Stimulated activated CD4-positive, alpha-beta T cell treated with anti-CD3 and anti-CD28 coated beads, Interleukin-4, amount 100 ng/mL, for 48 hours (primary cell): ENCODE data around the gene TMCO6.
A peak's percentile ranks its signal among the peaks of the same experiment; 100 is the strongest.

Source experiments
- DNase-seq, 2 donors: peaks; one replicate each; pipeline ENCODE4 v3.0.0-alpha.2; 2020; ENCODE audit warnings: low read depth in 2 of 2

The TMCO6 gene

GRCh38 chr5:140672455-140673186, 33.4 kb downstream of the TMCO6 start:
- DNase-seq = no peak

DNA sequence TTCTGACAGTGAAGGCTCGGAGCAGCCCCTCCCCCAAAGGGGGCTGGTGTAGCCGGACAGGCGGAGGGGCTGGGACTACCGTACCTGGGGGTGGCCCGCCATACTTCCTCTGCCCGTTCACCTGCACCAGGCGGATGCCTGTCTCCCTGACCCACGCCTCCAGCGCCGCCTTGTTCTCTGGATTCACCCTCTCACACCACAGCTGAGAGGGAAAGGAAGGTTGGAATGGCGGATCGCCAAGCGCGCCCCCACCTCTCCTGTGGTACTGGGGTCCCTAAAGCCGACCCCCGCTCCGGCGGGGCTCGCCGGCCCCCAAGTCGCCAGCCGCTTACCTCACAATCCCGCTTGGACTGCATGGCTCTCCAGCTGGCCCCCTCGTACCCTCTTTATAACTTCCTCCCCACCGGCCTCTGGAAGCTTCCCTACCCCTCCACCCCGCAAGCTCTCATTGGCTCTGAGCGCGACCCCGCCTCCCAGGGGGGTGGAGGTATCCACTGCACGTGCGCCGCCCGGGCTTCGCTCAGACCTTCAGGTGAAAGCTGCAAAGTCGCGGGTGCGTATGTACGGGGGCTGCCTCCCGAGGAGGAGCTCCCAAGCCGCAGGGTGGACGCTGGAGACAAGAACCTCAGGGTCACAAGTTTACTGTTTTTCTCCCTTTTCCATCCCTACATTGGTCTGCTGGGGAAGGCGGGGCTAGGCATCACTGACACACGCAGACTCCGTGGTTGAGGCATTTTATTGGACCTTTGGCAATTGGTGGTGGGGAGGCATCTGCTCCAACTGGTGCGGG, 34.1 kb downstream of the TMCO6 start, which contains the start of gene DND1:
Gene DND1 (minus strand): TSS at position 390 of the 790 bp plus-strand sequence. CDS start 34 bp downstream, at position 356.
- no peak for DNase-seq

DNA sequence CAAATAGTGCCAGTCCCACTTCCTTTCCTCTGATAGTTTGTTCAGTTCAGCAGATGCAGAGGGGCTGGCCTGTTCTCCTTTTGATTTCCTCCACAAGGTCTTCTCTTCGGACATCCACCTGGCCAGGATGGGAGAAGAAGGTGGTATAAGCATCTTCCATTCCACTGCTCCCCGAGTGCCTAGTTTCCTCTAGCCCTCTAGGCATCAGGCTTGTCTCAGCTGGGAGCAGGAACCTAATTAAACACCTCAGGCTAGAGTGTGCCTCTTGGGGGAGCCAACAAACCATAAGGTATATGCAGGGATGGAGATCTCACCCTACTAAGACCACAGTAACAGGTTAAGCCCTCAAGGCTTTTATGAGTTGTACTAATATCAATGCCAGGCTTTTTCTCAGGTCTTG, 35.0 kb downstream of the TMCO6 start:
- no peak for DNase-seq

GRCh38 chr5:140674629-140675028, 35.4 kb downstream of the TMCO6 start:
- no peak for DNase-seq

GRCh38 chr5:140677947-140678346, 38.7 kb downstream of the TMCO6 start:
- no peak for DNase-seq

DNA sequence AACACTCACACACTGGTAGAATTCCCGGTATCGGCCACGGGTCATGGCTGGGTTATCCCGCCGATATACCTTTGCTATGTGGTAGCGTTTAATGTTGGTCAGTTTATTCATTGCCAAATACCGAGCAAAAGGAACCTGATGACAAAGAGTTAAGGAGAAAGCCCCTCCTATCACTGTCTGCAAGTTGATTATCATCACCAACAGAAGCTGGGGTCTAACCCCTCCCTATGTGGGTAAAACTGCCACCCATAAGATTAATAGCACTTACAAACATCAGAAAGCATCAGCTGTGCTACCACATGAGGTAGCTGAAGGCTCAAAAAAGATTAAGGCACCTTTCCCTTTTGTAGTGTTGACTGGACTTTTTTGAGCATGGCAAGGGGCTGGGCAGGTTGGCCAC, 39.7 kb downstream of the TMCO6 start:
- DNase-seq = no peak

DNA sequence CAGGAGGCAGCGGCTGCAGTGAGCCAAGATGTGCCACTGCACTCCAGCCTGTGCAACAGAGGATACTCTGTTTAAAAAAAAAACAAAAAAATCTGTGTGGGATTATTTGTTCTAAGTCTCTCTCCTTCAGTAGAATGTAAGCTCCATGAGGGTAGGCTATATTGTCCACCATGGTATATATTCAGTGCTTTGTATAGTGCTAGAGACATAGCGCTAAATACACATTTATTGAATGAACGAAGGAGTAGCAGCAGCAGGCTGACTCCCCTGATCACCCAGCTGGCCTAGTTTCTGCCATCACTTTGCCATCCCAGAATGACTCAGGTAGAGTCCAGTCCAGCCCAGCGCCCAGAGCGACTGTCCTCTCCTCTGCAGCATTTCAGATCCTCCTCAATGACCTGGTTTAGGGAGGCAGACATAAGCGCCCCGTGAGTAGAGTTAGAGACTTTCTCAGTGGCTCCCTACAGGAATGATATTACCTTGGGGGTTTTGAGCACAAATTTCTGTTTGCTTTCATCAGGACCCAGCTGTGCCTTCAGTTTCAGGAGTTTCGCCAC, 51.2 kb downstream of the TMCO6 start:
- DNase-seq = no peak

DNA sequence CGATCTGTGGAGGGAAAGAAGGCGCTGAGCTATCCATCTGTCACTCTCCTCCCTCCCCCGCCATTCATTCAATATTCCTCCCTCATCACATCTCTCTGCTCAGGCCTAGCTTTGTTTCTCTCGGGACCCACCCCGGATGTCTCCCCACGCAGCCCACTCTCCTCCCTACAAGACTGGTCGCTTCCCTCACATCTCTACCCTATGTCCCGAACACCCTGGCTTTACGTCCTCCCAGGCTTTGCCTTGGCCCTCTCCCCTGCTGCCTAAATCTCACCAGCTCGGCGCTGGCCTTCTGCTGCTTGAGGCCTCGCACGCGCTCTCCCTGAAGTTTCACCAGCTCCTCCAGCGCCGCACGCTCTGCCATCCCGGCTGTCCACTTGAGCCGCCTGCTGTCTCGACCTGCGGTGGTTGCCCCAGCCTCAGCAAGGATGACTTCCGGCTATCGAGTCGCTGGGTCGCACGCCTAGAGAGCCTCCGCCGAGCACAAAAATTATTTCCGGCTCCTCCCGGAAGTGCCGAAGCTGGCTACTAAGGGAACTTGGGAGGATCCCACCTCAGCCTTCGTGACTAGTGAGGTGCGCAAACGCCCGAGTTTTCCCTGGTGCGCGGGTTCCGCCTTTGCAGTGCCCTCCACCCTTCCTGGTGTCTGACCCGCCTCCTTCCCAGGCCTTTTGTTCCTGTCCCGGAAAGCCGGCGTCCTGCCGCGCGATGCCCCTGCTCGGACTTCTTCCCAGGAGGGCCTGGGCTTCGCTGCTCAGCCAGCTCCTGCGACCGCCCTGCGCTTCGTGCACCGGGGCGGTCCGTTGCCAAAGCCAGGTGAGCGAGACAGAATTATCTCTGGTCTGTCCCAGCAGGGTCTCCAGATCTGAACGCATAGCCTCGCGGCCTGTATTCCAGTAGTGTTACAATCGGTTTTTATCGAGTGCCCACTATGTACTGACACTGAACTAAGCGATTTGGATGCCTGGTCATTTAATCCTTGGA, 52.0 kb downstream of the TMCO6 start, which contains the start of the genes HARS1 and HARS2:
Gene HARS1 (minus strand): TSS at position 430 of the 984 bp plus-strand sequence. CDS start 66 bp downstream, at position 364.
Gene HARS2 (plus strand): TSS at position 515 of the 984 bp plus-strand sequence. CDS start 194 bp downstream, at position 709.
- peak; percentile 76 to 87 for DNase-seq

GRCh38 chr5:140694276-140694675, 55.0 kb downstream of the TMCO6 start:
- DNase-seq = no peak
